ENCODE measurements around the gene LARP4B. TPM values are rescaled to one million over a fixed set of nuclear protein-coding genes. Genes with fewer than 3 reads are reported as not detected.

Gene LARP4B
- total RNA-seq, 1 experiment from 2014 or later, result 181 TPM

DNA sequence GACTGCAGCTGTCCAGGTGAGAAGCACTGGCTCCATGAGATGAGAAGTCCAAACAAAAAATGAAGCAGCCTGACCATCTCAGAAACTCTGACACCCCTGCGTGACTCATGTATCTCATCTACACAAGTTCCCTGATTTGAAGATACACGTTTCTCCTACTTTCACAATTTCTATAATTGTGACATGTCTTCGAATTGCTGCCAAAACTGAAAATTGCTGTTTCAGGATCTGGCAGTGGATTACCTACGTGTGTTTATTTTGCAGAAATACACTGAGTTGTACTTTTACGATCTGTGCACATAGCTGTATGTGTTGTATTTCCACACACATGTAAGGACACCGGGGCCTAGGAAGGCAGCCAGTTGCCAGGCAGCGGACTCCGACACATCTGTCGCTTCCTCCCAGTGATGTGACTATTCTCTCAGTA is 53.2 kb downstream of the LARP4B start:
- H3K36me3 Mint-ChIP-seq (ENCODE audit: insufficient read depth, unreplicated experiment), result peaks cover 63% of the 10 kb centered on the region
- BruUV-seq (replicated peaks), result no TSS peak

DNA sequence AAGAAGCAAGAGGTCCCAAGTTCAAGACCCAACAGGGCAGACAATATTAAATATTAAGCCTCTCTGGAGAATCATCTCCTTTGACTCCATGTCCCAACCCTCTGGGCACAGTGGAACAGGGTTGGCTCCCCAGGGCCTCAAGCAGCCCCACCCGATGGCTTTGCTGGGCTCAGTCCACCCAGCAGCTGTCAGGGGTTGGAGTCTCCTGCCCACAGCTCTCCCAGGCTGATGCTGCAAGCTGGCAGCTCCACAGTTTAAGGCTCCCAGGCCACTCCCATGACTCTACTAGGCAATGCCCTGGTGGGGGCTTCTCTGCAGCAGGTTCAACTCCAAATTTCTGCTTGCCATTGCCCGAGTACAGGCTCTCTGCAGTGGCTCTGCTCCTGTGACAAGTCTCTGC is 55.1 kb downstream of the LARP4B start:
- H3K4me3 Mint-ChIP-seq (ENCODE audit: low read depth, unreplicated experiment), result no peak overlapping the region
- CTCF ChIA-PET, result no interaction called here
- no peaks in the 10 kb centered on the region for H3K9me3 Mint-ChIP-seq (ENCODE audit: low read depth, unreplicated experiment)
- no TSS peak for BruUV-seq (replicated peaks)
- no peak overlapping the region for H3K27ac Mint-ChIP-seq (ENCODE audit: unreplicated experiment)
- peaks cover 76% of the 10 kb centered on the region for H3K36me3 Mint-ChIP-seq (ENCODE audit: insufficient read depth, unreplicated experiment)
- H3K27me3 Mint-ChIP-seq (ENCODE audit: unreplicated experiment), result no peaks in the 10 kb centered on the region
- TF ChIP-seq CTCF (IDR thresholded peaks at IDR 0.05; ENCODE audit: unreplicated experiment), result no peak
- DNase-seq, result no peak
- peaks cover 13% of the 10 kb centered on the region for H3K4me1 Mint-ChIP-seq (ENCODE audit: low read depth, unreplicated experiment)
- intact Hi-C loops (cut with micrococcal nuclease; ENCODE audit: unreplicated experiment), result no loop called here

More for the DNA sequence above, 53.2 kb downstream of the LARP4B start:
- DNase-seq, result no peak
- CTCF ChIA-PET, result no interaction called here
- H3K27ac Mint-ChIP-seq (ENCODE audit: unreplicated experiment), result no peak overlapping the region
- H3K4me3 Mint-ChIP-seq (ENCODE audit: low read depth, unreplicated experiment), result no peak overlapping the region
- H3K9me3 Mint-ChIP-seq (ENCODE audit: low read depth, unreplicated experiment), result no peaks in the 10 kb centered on the region
- intact Hi-C loops (cut with micrococcal nuclease; ENCODE audit: unreplicated experiment), result no loop called here
- H3K4me1 Mint-ChIP-seq (ENCODE audit: low read depth, unreplicated experiment), result peaks cover 9% of the 10 kb centered on the region
- no peak for TF ChIP-seq CTCF (IDR thresholded peaks at IDR 0.05; ENCODE audit: unreplicated experiment)
- H3K27me3 Mint-ChIP-seq (ENCODE audit: unreplicated experiment), result no peaks in the 10 kb centered on the region

- H3K27ac Mint-ChIP-seq (ENCODE audit: unreplicated experiment), result no peak overlapping the region
- no peak for DNase-seq
- H3K27me3 Mint-ChIP-seq (ENCODE audit: unreplicated experiment), result no peaks in the 10 kb centered on the region
- BruUV-seq (replicated peaks), result no TSS peak
- H3K36me3 Mint-ChIP-seq (ENCODE audit: insufficient read depth, unreplicated experiment), result peaks cover 68% of the 10 kb centered on the region
- H3K4me3 Mint-ChIP-seq (ENCODE audit: low read depth, unreplicated experiment), result no peak overlapping the region
- CTCF ChIA-PET, result no interaction called here
- peaks cover 32% of the 10 kb centered on the region for H3K4me1 Mint-ChIP-seq (ENCODE audit: low read depth, unreplicated experiment)
- H3K9me3 Mint-ChIP-seq (ENCODE audit: low read depth, unreplicated experiment), result no peaks in the 10 kb centered on the region
- no peak for TF ChIP-seq CTCF (IDR thresholded peaks at IDR 0.05; ENCODE audit: unreplicated experiment)
- intact Hi-C loops (cut with micrococcal nuclease; ENCODE audit: unreplicated experiment), result no loop called here
Measured at GRCh38 chr10:873020-873419, 58.5 kb downstream of the LARP4B start.

DNA sequence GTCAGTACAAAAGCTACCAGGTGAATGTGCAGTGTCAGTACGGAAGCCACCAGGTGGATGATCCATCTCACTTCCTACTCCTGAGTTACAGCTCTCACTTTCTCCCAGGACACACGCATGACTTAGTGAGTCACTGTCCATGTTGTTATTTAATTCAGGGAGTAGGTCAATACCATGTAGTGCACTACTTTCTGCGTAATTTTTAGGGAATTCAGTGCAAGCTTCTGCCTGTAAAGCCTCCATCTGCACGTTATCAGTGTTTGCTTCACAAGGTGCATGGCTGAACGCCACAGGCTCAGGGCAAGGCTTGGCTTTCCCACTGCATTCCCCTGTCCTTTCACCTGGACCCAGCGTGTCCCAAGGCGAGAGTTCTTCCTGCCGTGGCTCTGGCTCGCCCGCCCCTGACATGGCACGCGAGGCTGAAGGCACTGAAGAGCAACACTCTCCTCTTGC is 59.5 kb downstream of the LARP4B start:
- no peaks in the 10 kb centered on the region for H3K9me3 Mint-ChIP-seq (ENCODE audit: low read depth, unreplicated experiment)
- H3K4me3 Mint-ChIP-seq (ENCODE audit: low read depth, unreplicated experiment), result no peak overlapping the region
- H3K4me1 Mint-ChIP-seq (ENCODE audit: low read depth, unreplicated experiment), result peaks cover 32% of the 10 kb centered on the region
- DNase-seq, result no peak
- CTCF ChIA-PET, result no interaction called here
- H3K27ac Mint-ChIP-seq (ENCODE audit: unreplicated experiment), result peak overlapping the region; percentile 9
- TF ChIP-seq CTCF (IDR thresholded peaks at IDR 0.05; ENCODE audit: unreplicated experiment), result no peak
- H3K36me3 Mint-ChIP-seq (ENCODE audit: insufficient read depth, unreplicated experiment), result peaks cover 67% of the 10 kb centered on the region
- BruUV-seq (replicated peaks), result no TSS peak
- H3K27me3 Mint-ChIP-seq (ENCODE audit: unreplicated experiment), result no peaks in the 10 kb centered on the region
- intact Hi-C loops (cut with micrococcal nuclease; ENCODE audit: unreplicated experiment), result no loop called here

All from Calu3 (cell line).